NT2/D1 (cell line): ENCODE data around the gene MTMR8.

Experiments
- DNase-seq: peaks from one replicate; pipeline ENCODE4 v3.0.0-alpha.2; 2011; ENCODE audit warnings: low read depth, low spot score
- H3K27me3 ChIP-seq: 2 replicates; pipeline ENCODE4 v1.6.0; 2011; ENCODE audit warnings: mild to moderate bottlenecking; ENCODE audit not compliant: insufficient read length, insufficient read depth
- H3K36me3 ChIP-seq: 2 replicates; pipeline ENCODE4 v1.6.1; 2011; ENCODE audit warnings: mild to moderate bottlenecking, low read length, mixed read lengths; ENCODE audit not compliant: insufficient read depth, insufficient read length
- H3K4me1 ChIP-seq: 2 replicates; pipeline ENCODE4 v1.5.1; 2011; ENCODE audit not compliant: insufficient read depth, insufficient read length
- H3K4me3 ChIP-seq: 2 replicates; pipeline ENCODE4 v1.5.1; 2011; ENCODE audit warnings: low read depth; ENCODE audit not compliant: insufficient read length
- H3K9ac ChIP-seq: 2 replicates; pipeline ENCODE4 v1.6.0; 2011; ENCODE audit warnings: low read depth; ENCODE audit not compliant: insufficient read length
- H3K9me3 ChIP-seq: 2 replicates; pipeline ENCODE4 v1.5.1; 2011; ENCODE audit warnings: mild to moderate bottlenecking, low read length; ENCODE audit not compliant: insufficient read depth
- SUZ12 ChIP-seq: IDR thresholded peaks from 2 replicates; pipeline ENCODE4 v1.6.1; 2011; ENCODE audit not compliant: insufficient read length, insufficient read depth; ENCODE audit errors: extremely low read depth
- YY1 ChIP-seq: IDR thresholded peaks from 2 replicates; pipeline ENCODE4 v1.6.1; 2011; ENCODE audit not compliant: insufficient read length, insufficient read depth
- ZNF274 ChIP-seq: IDR thresholded peaks from 2 replicates; pipeline ENCODE4 v1.6.1; 2011; ENCODE audit warnings: mild to moderate bottlenecking, low read depth, low read length

The MTMR8 gene

DNA sequence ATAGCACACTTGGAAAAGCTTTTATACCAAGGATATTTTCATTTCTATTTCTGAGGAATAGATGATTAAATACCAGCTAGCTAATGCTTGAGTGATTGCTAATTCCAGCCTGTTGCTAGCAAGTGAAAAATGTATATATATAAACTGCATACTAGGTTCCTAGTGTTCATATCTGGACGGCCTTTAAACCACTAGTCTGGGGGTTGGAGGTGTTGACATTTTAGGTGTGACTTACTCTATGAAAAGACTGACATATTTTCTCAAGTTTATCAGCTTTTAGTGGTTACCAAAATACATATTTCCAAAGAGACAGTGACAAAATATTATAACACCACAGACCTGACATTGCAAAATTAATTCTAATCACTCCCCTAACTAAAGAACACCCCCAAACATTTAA lies 44.7 kb downstream of the MTMR8 start:
- no peaks in the 10 kb centered on the region for H3K4me1 ChIP-seq
- DNase-seq = no peak
- H3K4me3 ChIP-seq = no peak overlapping the region
- H3K9ac ChIP-seq = no peak overlapping the region
- H3K27me3 ChIP-seq = no peaks in the 10 kb centered on the region
- H3K36me3 ChIP-seq = no peaks in the 10 kb centered on the region
- TF ChIP-seq ZNF274 (no peak), YY1 (no peak), SUZ12 (no peak)
- H3K9me3 ChIP-seq = no peaks in the 10 kb centered on the region

DNA sequence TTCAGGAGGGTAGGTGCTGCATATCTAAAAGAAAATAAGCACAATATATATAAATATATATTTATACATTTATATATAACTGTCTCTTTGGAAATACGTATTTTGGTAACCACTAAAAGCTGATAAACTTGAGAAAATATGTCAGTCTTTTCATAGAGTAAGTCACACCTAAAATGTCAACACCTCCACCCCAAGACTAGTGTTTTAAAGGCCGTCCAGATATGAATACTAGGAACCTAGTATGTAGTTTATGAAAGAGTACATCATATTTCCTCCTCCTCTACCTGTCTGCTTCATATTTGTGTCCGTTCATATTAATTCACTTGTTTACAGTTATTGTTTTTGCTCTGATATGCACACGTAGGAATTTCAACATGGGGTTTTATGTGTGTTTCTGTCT lies 45.2 kb downstream of the MTMR8 start:
- no peaks in the 10 kb centered on the region for H3K4me1 ChIP-seq
- no peak for DNase-seq
- H3K9ac ChIP-seq = no peak overlapping the region
- H3K9me3 ChIP-seq = no peaks in the 10 kb centered on the region
- no peak overlapping the region for H3K4me3 ChIP-seq
- no peaks in the 10 kb centered on the region for H3K27me3 ChIP-seq
- TF ChIP-seq ZNF274 (no peak), YY1 (no peak), SUZ12 (no peak)
- H3K36me3 ChIP-seq = no peaks in the 10 kb centered on the region

DNA sequence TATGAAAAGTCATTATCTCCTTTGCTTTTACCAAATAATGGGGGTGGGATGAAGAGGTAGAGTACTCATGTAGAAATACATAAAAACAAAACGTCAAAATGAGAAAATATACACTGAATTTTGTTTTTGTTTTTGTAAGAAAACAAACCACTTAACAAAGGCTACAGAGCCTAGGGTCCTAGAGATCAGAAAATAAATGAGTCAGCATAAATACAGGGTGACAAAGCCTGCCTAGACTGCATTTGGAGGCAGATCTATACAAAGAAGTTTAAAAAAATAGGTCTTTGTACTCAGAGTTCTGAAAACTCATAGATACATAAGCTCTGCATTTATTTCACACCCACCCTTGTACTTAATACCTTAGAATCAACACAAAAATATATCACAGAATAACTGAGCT lies 52.4 kb downstream of the MTMR8 start:
- DNase-seq = no peak
- Histone ChIP-seq H3K9ac (no peak overlapping the region), H3K4me1 (no peaks in the 10 kb centered on the region), H3K27me3 (no peaks in the 10 kb centered on the region), H3K36me3 (no peaks in the 10 kb centered on the region), H3K4me3 (no peak overlapping the region), H3K9me3 (no peaks in the 10 kb centered on the region)
- TF ChIP-seq ZNF274 (no peak), SUZ12 (no peak), YY1 (no peak)

DNA sequence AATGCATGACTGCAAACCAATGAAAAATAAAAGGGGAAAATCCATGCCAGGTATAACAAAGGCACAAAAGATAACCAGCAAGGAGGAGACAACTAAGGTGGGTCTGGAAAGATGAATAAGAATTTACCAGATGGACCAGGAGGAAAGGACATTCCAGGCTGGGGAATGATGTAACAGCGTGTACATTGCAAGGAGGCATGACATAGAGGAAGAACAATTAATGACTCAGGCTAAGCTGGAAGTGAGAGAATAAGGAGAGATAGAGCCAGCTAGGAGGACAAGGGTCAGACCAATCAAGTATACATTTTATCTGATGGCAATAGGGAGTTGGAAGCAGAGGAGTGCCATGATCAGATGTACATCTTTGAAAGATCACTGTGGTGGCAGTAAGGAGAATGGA lies 57.0 kb downstream of the MTMR8 start:
- Histone ChIP-seq H3K27me3 (no peaks in the 10 kb centered on the region), H3K4me3 (no peak overlapping the region), H3K9me3 (no peaks in the 10 kb centered on the region), H3K4me1 (no peaks in the 10 kb centered on the region), H3K9ac (no peak overlapping the region), H3K36me3 (no peaks in the 10 kb centered on the region)
- TF ChIP-seq YY1 (no peak), SUZ12 (no peak), ZNF274 (no peak)
- DNase-seq = no peak

DNA sequence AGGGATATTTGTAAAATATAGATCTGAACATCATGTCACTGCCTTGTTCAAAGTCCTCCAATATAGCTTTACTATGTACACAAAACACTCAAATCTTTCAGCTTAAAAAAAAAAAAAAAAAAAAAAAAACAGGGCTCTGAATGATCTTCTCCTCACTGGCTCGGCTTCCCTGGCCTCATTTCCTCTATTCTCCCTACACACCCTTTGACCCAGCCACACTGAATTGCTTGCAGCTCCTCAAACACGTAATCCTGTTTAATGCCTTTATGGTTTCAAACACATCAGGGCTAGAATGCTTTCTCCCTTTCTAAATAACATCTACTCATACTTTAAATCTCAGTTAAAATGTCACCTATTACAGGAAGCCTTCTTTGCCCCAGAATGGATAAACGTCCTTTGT lies 60.8 kb downstream of the MTMR8 start:
- TF ChIP-seq ZNF274 = no peak
- DNase-seq = no peak

DNA sequence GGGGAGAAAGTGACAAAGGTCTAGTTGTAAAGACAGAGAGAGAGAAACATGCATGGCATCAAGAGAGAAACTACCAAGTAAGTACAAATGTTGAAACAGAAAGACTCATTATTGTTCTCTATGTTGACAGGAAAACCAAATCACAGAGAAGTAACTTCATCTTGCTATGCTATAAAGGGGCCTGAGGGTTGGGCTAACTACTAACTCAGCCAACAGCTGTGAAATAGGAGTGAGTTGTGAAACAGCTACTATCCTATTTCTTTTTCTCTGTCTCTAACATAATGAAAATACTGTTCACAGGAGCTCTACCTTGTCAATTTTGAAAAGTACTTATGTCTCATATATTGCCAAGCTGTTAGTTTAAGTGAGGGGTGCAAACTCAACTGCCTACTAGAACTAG lies 65.0 kb downstream of the MTMR8 start:
- peaks cover 6% of the 10 kb centered on the region for H3K36me3 ChIP-seq
- no peaks in the 10 kb centered on the region for H3K9me3 ChIP-seq
- H3K4me3 ChIP-seq = no peak overlapping the region
- TF ChIP-seq SUZ12 = no peak
- TF ChIP-seq ZNF274 = no peak
- TF ChIP-seq YY1 = no peak
- no peak for DNase-seq
- H3K4me1 ChIP-seq = no peaks in the 10 kb centered on the region
- H3K27me3 ChIP-seq = no peaks in the 10 kb centered on the region
- H3K9ac ChIP-seq = no peak overlapping the region

More for the DNA sequence above, 60.8 kb downstream of the MTMR8 start:
- no peaks in the 10 kb centered on the region for H3K4me1 ChIP-seq
- no peaks in the 10 kb centered on the region for H3K27me3 ChIP-seq
- no peak overlapping the region for H3K4me3 ChIP-seq
- no peaks in the 10 kb centered on the region for H3K9me3 ChIP-seq
- peaks cover 6% of the 10 kb centered on the region for H3K36me3 ChIP-seq
- no peak overlapping the region for H3K9ac ChIP-seq

DNA sequence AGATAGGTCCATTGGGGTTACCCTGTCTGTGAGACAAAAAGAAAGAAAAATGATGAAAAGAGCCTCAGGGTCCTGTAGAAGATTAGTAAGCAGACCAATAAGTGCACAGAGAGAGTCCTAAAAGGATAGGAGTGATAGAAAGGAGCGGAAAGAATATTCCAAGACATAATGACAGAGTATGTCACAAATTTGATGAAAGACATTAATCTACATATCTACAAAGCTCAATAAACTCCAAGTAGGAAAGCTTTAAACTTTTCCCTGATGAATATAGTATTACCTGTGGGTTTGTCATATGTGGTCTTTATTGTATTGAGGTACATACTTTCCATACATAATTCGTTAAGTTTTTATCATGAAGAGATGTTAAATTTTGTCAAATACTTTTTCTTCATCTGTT lies 73.7 kb downstream of the MTMR8 start:
- Histone ChIP-seq H3K9ac (no peak overlapping the region), H3K36me3 (no peaks in the 10 kb centered on the region), H3K27me3 (no peaks in the 10 kb centered on the region), H3K4me3 (no peak overlapping the region), H3K4me1 (no peaks in the 10 kb centered on the region), H3K9me3 (no peaks in the 10 kb centered on the region; the same call in 1 of the 2 replicates)
- no peak for DNase-seq
- TF ChIP-seq ZNF274 (no peak), SUZ12 (no peak), YY1 (no peak)

DNA sequence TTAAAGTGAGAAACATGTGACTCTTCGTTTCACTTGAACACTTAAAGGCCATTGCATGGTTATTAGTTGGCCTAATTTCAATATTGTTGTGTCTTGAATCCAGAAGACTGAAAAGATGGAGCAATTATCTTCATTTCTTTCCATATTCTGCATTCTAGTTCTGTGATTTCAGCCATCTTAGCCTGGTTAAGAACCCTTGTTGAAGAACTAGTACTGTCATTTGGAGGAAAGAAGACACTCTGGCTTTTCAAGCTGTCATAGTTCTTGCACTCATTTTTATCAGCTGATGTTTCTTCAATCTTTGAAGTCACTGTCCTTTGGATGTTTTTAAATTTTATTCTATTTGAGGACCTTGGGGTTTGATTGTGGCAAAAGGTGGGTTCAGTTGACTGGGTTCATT lies 81.6 kb downstream of the MTMR8 start:
- no peaks in the 10 kb centered on the region for H3K4me1 ChIP-seq
- TF ChIP-seq ZNF274 = no peak
- TF ChIP-seq SUZ12 = no peak
- TF ChIP-seq YY1 = no peak
- H3K4me3 ChIP-seq = no peak overlapping the region
- no peaks in the 10 kb centered on the region for H3K27me3 ChIP-seq
- no peak overlapping the region for H3K9ac ChIP-seq
- no peak for DNase-seq
- H3K36me3 ChIP-seq = no peaks in the 10 kb centered on the region
- no peaks in the 10 kb centered on the region for H3K9me3 ChIP-seq
